Stimulated activated CD8-positive, alpha-beta memory T cell treated with anti-CD3 and anti-CD28 coated beads, Interleukin-12 subunit alpha, Interleukin-12 subunit beta, amount 100 ng/mL, for 1 hour (primary cell): Measurements from ENCODE around the gene MUCL3.
"Not testable (repeated sequence)": the region's sequence is repeated elsewhere in the genome, so short reads cannot be mapped to it uniquely, and the experiment has no call there.

Experiments
- DNase-seq: peaks from one replicate; pipeline ENCODE4 v3.0.0-alpha.2; 2020; ENCODE audit warnings: low read depth

MUCL3 gene

DNA sequence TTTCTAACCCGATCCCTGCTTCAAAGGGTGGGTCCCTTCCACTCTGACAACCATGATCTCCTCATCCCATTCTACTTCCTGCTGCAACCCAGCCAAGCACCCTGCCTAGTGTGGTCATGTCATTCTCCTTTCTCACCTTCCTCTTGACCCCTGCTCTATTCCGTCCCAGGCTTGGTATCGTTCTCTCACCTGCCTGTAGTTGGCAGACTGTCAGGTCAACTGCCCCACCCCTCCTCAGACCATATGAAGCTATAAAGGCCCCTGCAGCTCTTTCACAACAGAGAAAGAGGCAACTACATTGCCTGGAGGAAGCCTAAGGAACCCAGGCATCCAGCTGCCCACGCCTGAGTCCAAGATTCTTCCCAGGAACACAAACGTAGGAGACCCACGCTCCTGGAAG is 42.7 kb downstream of the MUCL3 start, which contains the start of gene MUC21:
Gene MUC21, plus strand, starts transcription at position 280 of the 400 bp plus-strand sequence. CDS start 241 bp downstream, outside the sequence.
- DNase-seq: no peak

DNA sequence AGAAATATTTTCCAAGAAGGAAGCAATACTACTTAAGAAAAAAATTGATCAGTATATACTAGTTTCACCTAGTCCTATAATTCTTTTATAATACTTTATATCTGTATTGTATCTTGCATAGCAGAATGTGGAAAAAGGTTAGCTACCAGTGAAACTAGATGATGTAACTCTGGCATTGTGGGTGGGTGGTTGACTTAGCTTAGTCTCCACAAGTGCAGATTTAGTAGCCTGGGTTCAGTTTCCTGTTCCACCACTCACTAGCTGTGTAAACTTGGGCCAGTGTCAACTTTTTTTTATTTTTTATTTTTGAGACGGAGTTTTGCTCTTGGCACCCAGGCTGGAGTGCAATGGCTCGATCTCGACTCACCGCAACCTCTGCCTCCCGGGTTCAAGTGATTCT is 44.7 kb downstream of the MUCL3 start:
- DNase-seq: no peak

DNA sequence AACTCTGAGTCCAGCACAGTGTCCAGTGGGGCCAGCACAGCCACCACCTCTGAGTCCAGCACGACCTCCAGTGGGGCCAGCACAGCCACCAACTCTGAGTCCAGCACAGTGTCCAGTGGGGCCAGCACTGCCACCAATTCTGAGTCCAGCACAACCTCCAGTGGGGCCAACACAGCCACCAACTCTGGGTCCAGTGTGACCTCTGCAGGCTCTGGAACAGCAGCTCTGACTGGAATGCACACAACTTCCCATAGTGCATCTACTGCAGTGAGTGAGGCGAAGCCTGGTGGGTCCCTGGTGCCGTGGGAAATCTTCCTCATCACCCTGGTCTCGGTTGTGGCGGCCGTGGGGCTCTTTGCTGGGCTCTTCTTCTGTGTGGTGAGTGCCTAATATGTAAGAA is 46.5 kb downstream of the MUCL3 start:
- no peak for DNase-seq

DNA sequence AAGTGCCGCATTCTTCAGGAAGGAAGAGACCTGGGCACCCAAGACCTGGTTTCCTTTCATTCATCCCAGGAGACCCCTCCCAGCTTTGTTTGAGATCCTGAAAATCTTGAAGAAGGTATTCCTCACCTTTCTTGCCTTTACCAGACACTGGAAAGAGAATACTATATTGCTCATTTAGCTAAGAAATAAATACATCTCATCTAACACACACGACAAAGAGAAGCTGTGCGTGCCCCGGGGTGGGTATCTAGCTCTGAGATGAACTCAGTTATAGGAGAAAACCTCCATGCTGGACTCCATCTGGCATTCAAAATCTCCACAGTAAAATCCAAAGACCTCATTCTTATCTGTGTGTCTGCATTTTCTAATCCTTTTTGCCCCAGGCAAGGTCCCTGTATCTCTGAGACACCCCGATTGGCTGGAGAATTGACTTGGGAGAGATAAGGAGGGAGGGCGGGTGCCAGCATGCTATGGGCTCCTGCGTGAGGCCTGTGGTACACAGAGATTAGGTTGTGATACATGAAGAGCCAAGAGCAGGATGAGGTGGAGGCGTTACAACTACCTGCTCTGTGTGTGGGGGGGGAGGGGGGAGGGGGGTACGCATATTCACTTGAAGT is 47.5 kb downstream of the MUCL3 start:
- no peak for DNase-seq

DNA sequence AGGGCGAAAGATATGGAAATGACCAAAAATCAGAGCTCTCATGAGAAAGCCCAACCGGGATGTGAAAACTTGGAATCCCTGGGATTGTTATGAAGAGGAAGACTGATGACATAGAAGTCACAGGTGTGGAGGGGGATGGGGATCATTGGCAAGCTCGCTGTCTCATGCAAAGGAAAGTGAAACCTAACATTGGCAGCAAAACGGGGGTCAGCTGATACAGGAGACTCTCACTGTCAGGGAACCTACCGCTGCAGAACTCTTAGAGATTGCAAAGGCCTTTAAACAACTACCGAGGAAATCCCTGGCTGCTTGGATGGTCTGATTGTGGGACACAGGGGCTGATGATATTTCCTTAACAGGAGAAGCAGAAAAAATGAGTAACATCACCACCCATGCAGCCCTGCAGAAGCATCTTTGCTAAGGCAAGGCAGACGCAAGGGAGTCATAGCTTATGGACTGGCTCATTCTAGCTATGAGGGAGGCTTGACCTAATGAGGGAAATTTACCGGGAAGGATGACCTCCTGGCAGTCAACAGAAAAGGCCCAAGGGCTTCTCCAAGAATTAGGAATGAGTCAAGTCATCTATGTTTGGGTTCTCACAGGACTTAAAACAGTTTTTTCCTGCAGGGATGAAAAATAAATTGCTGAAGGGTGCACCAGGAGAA is 49.8 kb downstream of the MUCL3 start:
- DNase-seq: no peak

DNA sequence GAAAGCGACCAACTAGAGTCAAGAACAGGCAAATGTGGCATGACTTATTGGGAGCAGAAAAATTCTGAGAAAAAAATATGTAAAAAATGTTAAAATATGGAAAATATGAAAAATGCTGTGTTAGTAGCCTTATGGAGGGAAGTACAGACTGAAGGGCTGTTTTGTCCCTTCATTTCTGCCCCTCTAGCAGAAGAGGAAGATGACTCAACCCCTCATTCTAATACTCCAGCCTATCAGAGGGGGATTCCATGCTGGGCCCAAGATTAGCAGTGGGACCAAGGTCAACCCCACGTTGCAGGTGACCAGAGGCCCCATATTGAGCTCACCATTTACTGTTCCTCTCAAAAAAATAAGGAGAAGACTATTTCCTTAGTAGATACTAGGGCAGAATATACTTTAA is 51.1 kb downstream of the MUCL3 start:
- no peak for DNase-seq

DNA sequence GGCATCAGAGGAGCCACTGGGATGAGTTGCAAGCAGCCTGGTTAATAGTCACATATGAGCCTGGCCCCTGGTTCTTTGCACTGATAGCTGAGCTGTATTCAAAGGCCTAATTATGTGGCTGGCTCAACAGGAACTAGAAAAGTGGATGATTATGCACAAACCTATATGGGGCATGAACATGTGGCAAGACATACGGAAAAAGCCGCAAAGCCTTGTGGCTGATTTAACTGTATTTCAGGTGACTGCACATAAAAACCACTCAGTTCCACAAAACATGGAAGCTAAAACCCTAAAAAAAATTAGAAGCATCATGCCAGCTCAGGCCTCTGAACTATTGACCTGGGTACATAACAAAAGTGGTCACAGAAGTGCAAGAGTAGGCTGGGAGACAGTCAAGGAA is 56.5 kb downstream of the MUCL3 start:
- DNase-seq: no peak

DNA sequence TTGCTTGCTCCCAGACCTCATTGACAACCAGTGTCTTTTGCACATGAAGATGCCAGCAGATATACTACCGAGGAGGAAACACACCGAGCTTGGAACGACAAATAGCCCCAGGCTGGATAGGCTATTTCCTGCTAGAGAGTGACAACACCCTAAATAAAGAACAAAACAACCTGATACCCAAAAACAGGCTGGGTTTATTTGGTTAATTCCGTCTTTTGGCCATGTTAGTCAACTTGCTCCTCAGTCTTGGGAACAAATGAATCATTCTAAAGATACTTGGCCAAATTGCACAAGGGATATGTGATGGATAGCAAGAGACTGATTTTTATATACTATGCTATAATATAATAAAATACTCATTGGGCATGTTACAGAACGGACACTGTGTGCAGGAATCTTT is 58.0 kb downstream of the MUCL3 start:
- no peak for DNase-seq

DNA sequence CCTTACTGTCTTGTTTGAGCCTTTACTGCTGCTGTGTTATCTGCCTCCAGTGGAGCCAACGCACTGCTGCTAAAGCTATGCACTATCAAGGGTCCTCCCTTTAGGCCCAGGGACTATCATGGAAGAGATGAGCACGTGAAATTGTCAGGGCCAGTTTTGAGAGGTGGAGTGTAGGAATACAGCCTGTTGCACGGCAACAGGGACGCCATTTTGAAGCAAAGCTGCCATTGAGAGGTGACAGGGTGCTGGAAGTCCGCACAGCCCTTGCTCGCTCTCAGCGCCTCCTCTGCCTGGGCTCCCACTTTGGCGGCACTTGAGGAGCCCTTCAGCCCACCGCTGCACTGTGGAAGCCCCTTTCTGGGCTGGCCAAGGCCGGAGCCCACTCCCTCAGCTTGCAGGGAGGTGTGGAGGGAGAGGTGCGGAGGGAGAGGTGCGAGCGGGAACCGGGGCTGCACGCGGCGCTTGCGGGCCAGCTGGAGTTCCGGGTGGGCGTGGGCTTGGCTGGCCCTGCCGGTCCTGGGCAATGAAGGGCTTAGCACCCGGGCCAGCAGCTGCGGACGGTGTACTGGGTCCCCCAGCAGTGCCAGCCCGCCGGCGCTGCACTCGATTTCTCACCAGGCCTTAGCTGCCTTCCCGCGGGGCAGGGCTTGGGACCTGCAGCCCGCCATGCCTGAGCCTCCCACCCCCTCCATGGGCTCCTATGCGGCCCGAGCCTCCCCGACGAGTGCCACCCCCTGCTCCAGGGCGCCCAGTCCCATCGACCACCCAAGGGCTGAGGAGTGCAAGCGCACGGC is 59.5 kb downstream of the MUCL3 start:
- not testable (repeated sequence) for DNase-seq

DNA sequence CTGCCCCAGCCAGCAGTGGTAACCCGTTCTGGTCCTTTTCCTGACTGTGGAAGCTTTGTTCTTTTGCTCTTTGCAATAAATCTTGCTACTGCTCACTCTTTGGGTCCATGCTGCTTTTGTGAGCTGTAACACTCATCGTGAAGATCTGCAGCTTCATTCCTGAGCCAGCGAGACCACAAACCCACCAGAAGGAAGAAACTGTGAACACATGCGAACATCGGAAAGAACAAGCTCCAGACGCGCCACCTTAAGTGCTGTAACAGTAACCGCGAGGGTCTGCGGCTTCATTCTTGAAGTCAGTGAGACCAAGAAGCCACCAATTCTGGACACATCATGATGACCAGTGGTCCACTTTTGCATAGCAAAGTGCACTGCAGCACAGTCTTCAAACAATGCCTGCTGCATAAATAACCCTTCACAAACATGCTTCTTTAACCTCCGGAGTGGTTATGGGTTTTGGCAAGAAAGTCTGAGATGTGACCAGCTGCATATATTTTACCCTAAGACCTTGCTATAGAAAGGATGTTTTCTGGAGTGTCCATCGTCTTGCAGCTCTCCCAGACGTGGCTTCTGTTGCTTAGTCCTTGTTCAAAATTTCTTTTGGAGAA is 60.6 kb downstream of the MUCL3 start:
- no peak for DNase-seq

DNA sequence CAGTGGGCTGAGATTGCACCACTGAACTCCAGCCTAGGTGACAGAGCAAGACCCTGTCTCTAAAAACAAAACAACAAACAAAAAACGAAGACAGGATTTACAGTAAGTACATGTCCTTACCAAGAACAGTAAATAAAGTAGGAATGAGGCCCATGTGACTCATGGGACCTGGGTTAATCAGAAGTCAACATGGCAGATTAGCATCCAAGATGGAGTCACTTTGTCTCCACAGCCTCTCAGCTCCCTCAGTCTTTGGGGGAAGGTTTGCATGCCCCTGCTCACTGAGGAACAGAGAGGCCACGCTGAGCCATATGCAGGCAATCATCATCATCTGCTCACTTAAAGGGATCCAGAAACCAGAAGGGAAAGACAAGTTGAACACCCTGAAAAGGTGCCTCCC is 61.7 kb downstream of the MUCL3 start:
- DNase-seq: no peak
